ENCODE data around the gene RNPC3. TPM values are rescaled to one million over a fixed set of nuclear protein-coding genes. Genes with fewer than 3 reads are reported as not detected.

The RNPC3 gene, protein sequence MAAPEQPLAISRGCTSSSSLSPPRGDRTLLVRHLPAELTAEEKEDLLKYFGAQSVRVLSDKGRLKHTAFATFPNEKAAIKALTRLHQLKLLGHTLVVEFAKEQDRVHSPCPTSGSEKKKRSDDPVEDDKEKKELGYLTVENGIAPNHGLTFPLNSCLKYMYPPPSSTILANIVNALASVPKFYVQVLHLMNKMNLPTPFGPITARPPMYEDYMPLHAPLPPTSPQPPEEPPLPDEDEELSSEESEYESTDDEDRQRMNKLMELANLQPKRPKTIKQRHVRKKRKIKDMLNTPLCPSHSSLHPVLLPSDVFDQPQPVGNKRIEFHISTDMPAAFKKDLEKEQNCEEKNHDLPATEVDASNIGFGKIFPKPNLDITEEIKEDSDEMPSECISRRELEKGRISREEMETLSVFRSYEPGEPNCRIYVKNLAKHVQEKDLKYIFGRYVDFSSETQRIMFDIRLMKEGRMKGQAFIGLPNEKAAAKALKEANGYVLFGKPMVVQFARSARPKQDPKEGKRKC
- total RNA-seq, result 10 to 100 TPM; 17.7 to 33.8 (median 19.7) TPM

- TF ChIP-seq POLR2A (IDR thresholded peaks at IDR 0.05), result no peak
- TF ChIP-seq, protein P1, sequence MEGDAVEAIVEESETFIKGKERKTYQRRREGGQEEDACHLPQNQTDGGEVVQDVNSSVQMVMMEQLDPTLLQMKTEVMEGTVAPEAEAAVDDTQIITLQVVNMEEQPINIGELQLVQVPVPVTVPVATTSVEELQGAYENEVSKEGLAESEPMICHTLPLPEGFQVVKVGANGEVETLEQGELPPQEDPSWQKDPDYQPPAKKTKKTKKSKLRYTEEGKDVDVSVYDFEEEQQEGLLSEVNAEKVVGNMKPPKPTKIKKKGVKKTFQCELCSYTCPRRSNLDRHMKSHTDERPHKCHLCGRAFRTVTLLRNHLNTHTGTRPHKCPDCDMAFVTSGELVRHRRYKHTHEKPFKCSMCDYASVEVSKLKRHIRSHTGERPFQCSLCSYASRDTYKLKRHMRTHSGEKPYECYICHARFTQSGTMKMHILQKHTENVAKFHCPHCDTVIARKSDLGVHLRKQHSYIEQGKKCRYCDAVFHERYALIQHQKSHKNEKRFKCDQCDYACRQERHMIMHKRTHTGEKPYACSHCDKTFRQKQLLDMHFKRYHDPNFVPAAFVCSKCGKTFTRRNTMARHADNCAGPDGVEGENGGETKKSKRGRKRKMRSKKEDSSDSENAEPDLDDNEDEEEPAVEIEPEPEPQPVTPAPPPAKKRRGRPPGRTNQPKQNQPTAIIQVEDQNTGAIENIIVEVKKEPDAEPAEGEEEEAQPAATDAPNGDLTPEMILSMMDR (IDR thresholded peaks at IDR 0.05), result no peak
- DNase-seq (ENCODE audit: low spot score in 2 of 2), result peak; percentile 87 to 97
- intact Hi-C loops (cut with DNase I; ENCODE audit: low total_unique reads), result no loop called here
- WGBS, 2 donors, result 0 to 1% methylated on average over 45 to 46 of the region's 62 CpGs
- peak within 1 kb of the TSS; percentile 97 for H3K4me3 ChIP-seq (ENCODE audit: low read depth, poor library complexity, severe bottlenecking)
These were observed at the start of gene RNPC3 for GRCh38 chr1:103525607-103526507. Gene RNPC3, plus strand, starts transcription at chr1:103525699. Its CDS starts 372 bp downstream, at chr1:103526071.

DNA sequence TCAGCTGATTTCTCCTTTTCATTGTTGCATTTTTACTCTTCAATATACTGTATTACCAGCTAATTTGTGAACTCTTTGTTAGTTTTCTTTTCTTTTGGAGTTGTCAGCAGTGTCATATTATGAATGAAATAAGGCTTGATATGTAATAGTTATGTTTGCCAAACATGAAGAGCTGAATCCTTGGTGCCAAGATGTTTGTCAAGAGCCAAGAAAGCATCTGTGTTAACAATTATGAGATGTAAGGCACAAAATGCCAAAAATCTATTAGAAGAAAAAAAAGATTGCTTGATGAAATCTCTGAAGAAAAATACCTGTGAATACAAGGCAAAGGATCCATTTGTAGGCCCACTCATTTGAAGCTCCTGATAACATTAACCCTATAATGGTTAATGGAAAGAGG, 48.4 kb upstream of the RNPC3 start:
- intact Hi-C loops (cut with DNase I; ENCODE audit: low total_unique reads), result no loop called here
- DNase-seq (ENCODE audit: low spot score in 2 of 2), result no peak
- no peak overlapping the region for H3K4me3 ChIP-seq (ENCODE audit: low read depth, poor library complexity, severe bottlenecking)
- TF ChIP-seq, protein P1 (IDR thresholded peaks at IDR 0.05), result no peak
- no peak for TF ChIP-seq POLR2A (IDR thresholded peaks at IDR 0.05)

DNA sequence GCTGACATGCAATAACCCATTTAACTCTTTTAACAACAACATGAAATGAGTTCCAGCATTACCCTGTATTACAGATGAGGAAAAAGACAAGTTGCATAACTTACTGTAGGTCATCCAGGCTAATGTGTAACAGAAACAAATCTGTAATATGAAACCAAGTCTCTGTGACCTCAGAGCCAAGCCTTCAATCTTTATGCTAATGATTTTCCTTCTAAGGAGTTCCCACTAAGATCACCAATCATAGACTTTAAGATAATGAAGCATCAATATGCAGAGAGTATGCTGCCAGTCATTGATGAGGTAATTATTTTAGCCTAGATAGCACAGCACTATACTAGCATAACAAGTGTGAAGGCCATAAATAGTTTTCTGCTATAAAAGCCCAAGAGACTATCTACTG, 35.6 kb upstream of the RNPC3 start:
- TF ChIP-seq, protein P1 (IDR thresholded peaks at IDR 0.05), result no peak
- no peak for TF ChIP-seq POLR2A (IDR thresholded peaks at IDR 0.05)
- no peak for DNase-seq (ENCODE audit: low spot score in 2 of 2)
- intact Hi-C loops (cut with DNase I; ENCODE audit: low total_unique reads), result no loop called here
- H3K4me3 ChIP-seq (ENCODE audit: low read depth, poor library complexity, severe bottlenecking), result no peak overlapping the region

DNA sequence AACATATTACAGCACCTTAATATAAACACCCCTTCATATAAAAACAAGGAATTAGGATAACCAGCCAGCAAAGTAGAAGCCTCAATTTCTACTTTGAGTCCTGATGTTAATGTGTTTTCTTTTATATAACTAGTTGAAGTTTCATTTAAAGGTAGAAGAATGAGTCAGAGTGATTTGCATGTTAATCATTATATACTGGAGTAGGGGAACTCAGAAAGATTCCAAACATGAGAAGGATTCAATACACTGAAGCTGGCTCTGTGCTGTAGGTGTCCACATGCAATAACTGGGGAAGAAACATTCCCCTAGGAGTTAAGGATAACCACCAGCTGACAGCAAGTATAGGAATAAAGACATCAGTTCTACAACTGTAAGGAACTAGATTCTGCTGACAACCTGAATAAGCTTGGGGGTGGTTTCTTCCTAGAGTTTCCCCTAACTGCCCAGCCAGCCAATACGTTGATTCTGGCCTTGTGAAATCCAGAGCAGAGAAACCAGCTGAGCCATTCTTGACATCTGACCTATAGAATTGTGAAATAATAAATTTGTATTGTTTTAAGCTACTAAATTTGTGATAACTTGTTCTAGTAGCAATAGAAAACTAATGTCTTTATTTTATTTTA, 33.4 kb upstream of the RNPC3 start:
- intact Hi-C loops (cut with DNase I; ENCODE audit: low total_unique reads), result no loop called here
- no peak overlapping the region for H3K4me3 ChIP-seq (ENCODE audit: low read depth, poor library complexity, severe bottlenecking)
- WGBS, 2 donors, result 86 to 88% methylated on average over 1 of the region's 1 CpG
- DNase-seq (ENCODE audit: low spot score in 2 of 2), result no peak
- TF ChIP-seq, protein P1 (IDR thresholded peaks at IDR 0.05), result no peak
- no peak for TF ChIP-seq POLR2A (IDR thresholded peaks at IDR 0.05)

GRCh38 chr1:103496014-103496635, 29.4 kb upstream of the RNPC3 start:
- DNase-seq (ENCODE audit: low spot score in 2 of 2), result no peak
- TF ChIP-seq, protein P1 (IDR thresholded peaks at IDR 0.05), result no peak
- TF ChIP-seq POLR2A (IDR thresholded peaks at IDR 0.05), result no peak
- WGBS, 2 donors, result 82 to 84% methylated on average over 2 of the region's 2 CpGs
- H3K4me3 ChIP-seq (ENCODE audit: low read depth, poor library complexity, severe bottlenecking), result no peak overlapping the region
- intact Hi-C loops (cut with DNase I; ENCODE audit: low total_unique reads), result no loop called here

All from lower leg skin (tissue), 4 donors.